ENCODE measurements around the gene UVRAG.

The UVRAG gene

GRCh38 chr11:75910426-75911145 lies 95.6 kb downstream of the UVRAG start:
- no peak for TF ChIP-seq CTCF (IDR thresholded peaks at IDR 0.05; ENCODE audit: borderline replicate concordance, control extremely low read depth, extremely low read depth, insufficient read depth, missing control alignments)
- in situ Hi-C loops (cut with MboI; ENCODE audit: low sequenced_read_pairs, unreplicated experiment): no loop called here
- no peak for DNase-seq (ENCODE audit: low spot score)

GRCh38 chr11:75911459-75911858 lies 96.4 kb downstream of the UVRAG start:
- TF ChIP-seq CTCF (IDR thresholded peaks at IDR 0.05; ENCODE audit: borderline replicate concordance, control extremely low read depth, extremely low read depth, insufficient read depth, missing control alignments): no peak
- in situ Hi-C loops (cut with MboI; ENCODE audit: low sequenced_read_pairs, unreplicated experiment): no loop called here
- DNase-seq (ENCODE audit: low spot score): no peak

- in situ Hi-C loops (cut with MboI; ENCODE audit: low sequenced_read_pairs, unreplicated experiment): no loop called here
- TF ChIP-seq CTCF (IDR thresholded peaks at IDR 0.05; ENCODE audit: borderline replicate concordance, control extremely low read depth, extremely low read depth, insufficient read depth, missing control alignments): no peak
- DNase-seq (ENCODE audit: low spot score): no peak
Measured at GRCh38 chr11:75913984-75914383, 99.0 kb downstream of the UVRAG start.

- no peak for DNase-seq (ENCODE audit: low spot score)
- in situ Hi-C loops (cut with MboI; ENCODE audit: low sequenced_read_pairs, unreplicated experiment): no loop called here
- TF ChIP-seq CTCF (IDR thresholded peaks at IDR 0.05; ENCODE audit: borderline replicate concordance, control extremely low read depth, extremely low read depth, insufficient read depth, missing control alignments): no peak
Measured at GRCh38 chr11:75916882-75917281, 101.9 kb downstream of the UVRAG start.

GRCh38 chr11:75918331-75918730 lies 103.3 kb downstream of the UVRAG start:
- DNase-seq (ENCODE audit: low spot score): no peak
- in situ Hi-C loops (cut with MboI; ENCODE audit: low sequenced_read_pairs, unreplicated experiment): no loop called here
- TF ChIP-seq CTCF (IDR thresholded peaks at IDR 0.05; ENCODE audit: borderline replicate concordance, control extremely low read depth, extremely low read depth, insufficient read depth, missing control alignments): no peak

GRCh38 chr11:75919525-75919924 lies 104.5 kb downstream of the UVRAG start:
- TF ChIP-seq CTCF (IDR thresholded peaks at IDR 0.05; ENCODE audit: borderline replicate concordance, control extremely low read depth, extremely low read depth, insufficient read depth, missing control alignments): no peak
- in situ Hi-C loops (cut with MboI; ENCODE audit: low sequenced_read_pairs, unreplicated experiment): no loop called here
- no peak for DNase-seq (ENCODE audit: low spot score)
